Putamen (tissue), 1 donor: ENCODE results near the gene PLCG2.
A peak's percentile ranks its signal among the peaks of the same experiment; 100 is the strongest.
"Not testable (repeated sequence)": the region's sequence is repeated elsewhere in the genome, so short reads cannot be mapped to it uniquely, and the experiment has no call there.

Experiments used
- DNase-seq: peaks from one replicate; pipeline ENCODE4 v3.0.0-alpha.2; 2016; ENCODE audit warnings: low spot score

PLCG2 gene

DNA sequence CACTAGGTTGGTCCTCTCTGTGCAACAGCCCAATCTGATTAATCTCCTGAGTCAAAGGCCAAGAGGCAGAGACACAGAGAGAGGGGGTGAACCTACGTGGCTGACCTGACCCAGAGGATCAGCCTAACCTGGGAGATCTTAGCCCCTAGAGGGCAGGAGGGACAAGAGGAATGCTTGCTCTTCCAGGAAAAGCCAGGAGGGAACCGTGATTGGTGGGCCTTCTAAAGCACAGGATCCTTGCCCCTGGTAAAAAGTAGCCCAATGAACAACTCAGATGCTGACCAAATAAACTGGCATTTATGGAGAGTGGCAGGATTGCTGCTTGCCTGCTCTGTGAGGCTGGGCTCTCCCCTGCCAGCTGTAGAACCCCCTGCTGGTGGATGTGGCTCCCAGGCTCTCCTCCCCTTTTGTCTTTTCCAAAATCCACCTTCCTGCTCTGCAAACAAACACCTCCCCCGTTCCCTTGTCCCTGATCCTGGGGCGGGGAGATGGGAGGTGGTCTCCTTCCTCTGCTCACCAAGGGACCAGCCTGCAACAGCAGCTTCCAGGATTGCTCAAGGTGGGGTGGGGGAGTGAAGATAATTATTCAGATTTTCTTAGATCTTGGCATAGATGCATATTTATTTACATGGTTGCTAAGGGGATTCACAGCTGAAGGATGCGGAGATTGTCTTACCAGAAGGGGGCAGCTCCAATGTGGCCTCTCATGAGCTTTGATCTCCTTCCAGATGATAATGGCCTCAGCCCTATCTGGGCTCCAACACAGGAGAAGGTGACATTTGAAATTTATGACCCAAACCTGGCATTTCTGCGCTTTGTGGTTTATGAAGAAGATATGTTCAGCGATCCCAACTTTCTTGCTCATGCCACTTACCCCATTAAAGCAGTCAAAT, 160.3 kb downstream of the PLCG2 start:
- no peak for DNase-seq

- DNase-seq: peak; percentile 7
These were observed 161.9 kb downstream of the PLCG2 start for GRCh38 chr16:81940781-81941560.

DNA sequence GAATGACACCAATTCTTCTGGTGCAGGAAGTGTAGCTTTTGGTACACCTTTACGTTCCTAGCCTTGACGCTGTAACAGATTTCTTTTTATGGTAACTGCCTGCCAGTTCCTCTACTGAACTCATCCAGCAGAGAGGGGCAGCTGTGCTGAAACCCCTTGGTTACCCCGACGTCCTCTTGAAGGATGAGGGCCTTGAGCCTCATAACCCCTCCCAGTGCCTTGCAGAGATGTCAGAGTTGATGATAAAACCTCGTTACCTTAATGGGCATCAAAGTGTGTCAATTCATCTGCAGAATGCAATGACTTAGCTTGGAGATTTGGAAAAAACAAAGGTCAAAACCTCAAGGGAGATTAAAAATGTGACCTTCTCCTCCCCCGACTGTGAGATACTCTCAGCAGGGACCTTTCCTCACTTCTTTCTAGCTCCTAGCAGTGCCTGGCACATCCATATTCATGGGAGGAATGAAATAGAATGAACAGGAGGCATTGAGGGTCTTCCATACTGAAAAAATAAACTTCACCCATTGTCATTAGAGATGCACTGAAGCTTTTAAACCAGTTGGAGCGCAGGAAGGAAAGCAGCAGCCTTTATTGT, 163.0 kb downstream of the PLCG2 start:
- DNase-seq: no peak

DNA sequence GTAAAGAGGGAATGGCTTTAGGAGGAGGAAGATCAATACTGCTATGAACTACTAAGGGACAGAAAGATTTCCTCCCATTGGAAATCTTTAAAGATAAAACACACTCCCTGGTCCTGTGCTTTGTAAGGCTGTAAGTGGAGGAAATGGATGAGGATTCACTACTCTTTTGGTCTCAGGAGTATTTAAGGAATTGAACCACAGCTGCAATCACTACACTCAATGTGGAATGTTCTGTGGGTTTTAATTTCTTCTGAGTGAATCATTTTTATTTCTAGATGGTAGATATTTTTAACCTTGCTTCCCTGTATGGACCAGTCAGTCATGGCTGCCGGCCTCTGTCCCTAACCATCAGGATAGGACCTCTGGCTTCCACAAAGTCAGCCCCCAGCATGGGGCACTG, 166.6 kb downstream of the PLCG2 start:
- DNase-seq: no peak

GRCh38 chr16:81946206-81946605, 167.1 kb downstream of the PLCG2 start:
- DNase-seq: no peak

- DNase-seq: no peak
These were observed 172.5 kb downstream of the PLCG2 start for GRCh38 chr16:81951564-81951963.

- peak; percentile 11 for DNase-seq
These were observed 177.3 kb downstream of the PLCG2 start for GRCh38 chr16:81956213-81956948.

- no peak for DNase-seq
These were observed 185.7 kb downstream of the PLCG2 start for GRCh38 chr16:81964808-81965207.

GRCh38 chr16:81967358-81967757, 188.3 kb downstream of the PLCG2 start:
- no peak for DNase-seq

DNA sequence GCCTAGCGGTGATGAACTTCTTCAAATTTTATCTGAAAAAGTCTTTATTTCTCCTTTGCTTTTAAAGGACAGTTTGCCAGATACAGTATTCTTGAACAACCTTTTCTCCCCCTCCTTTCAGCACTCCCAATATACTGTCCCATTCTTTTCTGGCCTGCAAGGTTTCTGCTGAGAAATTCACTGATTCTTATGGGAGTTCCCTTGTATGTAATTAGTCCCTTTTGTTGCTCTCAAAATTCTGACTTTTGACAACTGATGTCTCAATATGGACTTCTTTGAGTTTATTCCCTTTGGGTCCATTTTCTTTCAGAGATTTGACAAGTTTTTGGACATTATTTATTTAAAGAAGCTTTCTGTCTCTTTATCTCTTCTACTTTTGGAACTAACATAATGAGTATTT, 192.8 kb downstream of the PLCG2 start:
- DNase-seq: no peak

DNA sequence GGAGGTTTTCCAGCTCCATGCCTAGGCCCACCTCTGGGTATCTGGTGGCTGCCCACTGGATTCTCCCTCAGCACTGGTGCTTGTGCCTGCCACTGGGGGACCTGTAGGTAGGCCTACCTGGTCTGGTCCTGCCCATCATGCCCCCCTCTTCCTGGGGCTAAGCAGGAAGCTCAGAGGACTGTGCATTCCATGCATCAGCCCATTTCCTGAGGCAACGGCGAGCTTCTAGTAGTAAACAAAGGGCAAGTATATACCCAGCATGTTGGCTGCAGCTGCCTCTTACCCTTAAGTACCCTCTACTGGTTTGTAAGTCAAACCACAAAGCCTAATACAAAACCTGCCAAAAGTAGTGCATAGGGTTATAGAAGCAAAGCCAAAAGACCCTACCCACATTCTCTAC, 194.6 kb downstream of the PLCG2 start:
- DNase-seq: no peak

DNA sequence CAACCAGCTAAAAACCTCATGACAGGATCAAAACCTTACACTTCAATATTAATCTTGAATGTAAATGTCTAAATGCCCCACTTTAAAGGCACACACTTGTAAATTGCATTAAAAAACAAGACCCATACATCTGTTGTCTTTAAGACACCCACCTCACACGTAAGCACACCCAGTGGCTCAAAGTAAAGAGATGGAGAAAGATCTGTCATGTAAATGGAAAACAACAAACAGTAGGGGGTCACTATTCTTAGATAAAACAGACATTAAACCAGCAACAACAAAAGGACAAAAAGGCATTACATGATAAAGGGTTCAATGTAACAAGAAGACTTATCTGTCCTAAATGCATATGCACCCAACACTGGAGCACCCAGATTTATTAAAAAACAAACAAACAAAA, 196.5 kb downstream of the PLCG2 start:
- DNase-seq: no peak

GRCh38 chr16:81977335-81977942, 198.3 kb downstream of the PLCG2 start:
- not testable (repeated sequence) for DNase-seq

DNA sequence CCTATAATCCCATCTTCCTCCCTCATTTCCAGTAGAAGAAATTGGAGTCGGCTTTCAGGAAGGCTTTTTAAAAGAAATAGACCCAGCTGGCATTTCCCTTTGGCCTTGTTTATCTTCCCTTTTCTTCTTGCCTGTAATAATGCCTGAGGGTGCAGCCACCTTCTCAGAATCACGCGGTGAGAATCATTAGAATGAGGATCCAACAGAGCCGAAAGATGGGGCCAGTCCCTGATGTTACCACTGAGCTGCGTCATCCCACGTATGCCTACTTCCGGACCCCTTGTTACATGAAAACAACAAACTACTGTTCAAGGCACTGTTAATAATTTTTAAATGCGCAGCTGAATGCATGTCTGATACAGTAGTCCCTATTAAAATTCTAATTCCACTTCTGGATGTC, 208.0 kb downstream of the PLCG2 start:
- no peak for DNase-seq

GRCh38 chr16:81987706-81988105, 208.6 kb downstream of the PLCG2 start:
- no peak for DNase-seq

DNA sequence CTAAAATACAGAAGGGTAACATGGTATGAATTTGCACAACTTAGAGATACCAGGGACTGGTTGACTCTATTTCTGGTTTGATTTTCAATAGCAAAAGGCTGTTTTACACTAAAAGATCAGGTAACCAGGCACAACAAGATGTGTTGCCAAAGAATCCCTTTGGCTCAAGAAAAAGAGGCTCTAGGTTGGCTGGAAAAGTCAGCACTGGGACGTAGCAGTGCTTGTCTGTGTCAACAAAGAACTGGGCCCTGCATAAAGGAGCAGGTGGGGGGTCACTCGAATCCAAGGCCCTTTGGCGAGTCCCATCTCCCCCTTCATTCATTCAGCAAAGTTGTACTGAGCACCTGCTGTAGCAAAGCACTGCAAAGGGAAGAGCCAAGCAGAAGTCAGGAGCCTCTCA, 213.8 kb downstream of the PLCG2 start:
- no peak for DNase-seq

DNA sequence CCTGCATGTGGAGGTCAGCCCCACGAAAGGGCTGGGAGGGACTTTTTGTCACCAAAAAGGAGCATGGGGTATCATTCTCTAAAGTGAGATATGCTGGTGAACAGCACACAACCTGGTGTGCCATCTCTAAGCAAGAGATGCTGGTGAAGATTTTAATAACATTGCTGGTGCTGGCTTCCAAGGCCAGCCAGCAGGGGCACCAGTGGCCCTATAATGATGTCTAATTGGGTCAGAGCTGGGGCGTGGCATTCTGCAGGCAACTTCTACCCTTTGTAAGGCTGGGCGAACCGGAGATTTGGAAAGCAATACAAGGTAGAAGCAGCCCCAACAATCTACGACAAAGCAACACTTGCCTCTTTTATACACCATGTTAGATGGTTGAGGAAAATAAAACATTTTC, 215.4 kb downstream of the PLCG2 start:
- no peak for DNase-seq

- DNase-seq: no peak
These were observed 216.6 kb downstream of the PLCG2 start for GRCh38 chr16:81995651-81996050.

DNA sequence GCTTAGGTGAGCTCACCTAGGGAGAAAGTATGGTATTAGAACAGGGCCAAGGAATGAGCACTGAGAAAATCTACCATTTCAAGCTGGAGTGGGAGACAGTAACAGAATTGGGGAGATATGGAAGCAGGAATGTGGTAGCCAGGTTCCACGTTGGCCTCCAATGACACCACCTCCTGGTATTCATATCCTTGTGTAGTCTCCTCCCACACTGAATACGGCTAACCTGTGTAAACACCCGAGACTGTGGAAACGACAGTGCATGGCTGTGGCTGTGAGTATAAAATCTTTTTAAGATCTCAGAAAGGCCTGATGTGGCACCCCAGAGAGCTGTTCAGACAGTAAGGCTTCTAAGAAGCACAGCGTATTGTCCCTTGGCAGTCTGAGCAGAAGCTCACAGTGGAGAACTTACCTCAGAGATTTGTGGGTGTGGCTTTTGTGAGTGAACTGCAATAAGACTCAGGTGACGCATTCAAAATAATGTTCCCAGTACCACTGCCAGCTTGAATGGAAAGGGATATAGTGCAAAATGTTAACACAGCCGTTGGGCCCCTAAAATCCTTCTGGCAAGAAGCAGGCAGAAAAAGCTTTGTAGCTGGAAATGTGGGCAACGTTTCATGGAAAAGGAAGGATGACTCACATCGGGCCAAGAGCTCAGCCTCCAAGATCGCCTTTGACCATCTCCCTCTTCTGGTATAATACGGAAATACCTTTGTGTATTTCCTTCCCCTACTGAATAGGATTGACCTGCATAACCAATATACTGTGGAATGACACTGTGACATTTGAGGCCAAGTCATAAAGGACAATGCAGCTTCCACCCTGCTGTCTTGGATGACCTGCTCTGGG, 217.8 kb downstream of the PLCG2 start:
- no peak for DNase-seq

GRCh38 chr16:81997738-81998137, 218.6 kb downstream of the PLCG2 start:
- no peak for DNase-seq

DNA sequence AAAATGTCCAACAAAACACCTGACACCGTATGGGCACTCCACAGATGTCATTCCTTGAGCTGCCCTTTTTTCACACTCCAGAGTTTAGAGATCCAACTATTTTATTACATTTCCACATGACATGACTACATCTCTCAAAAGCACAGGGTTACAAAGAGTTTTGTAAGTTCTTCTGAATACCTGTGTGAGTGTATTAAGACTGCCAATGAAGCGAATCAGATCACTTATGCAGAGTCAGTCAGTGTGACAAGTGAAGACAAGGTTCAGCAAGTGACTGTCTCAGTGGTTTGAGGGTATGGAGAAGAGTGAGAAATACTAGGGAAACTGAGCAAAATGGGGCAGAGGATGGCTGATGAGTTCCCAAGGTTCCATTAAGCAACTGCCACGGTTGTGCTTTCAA, 223.7 kb downstream of the PLCG2 start:
- no peak for DNase-seq
